ENCODE measurements around the gene KLK13.

KLK13 gene

DNA sequence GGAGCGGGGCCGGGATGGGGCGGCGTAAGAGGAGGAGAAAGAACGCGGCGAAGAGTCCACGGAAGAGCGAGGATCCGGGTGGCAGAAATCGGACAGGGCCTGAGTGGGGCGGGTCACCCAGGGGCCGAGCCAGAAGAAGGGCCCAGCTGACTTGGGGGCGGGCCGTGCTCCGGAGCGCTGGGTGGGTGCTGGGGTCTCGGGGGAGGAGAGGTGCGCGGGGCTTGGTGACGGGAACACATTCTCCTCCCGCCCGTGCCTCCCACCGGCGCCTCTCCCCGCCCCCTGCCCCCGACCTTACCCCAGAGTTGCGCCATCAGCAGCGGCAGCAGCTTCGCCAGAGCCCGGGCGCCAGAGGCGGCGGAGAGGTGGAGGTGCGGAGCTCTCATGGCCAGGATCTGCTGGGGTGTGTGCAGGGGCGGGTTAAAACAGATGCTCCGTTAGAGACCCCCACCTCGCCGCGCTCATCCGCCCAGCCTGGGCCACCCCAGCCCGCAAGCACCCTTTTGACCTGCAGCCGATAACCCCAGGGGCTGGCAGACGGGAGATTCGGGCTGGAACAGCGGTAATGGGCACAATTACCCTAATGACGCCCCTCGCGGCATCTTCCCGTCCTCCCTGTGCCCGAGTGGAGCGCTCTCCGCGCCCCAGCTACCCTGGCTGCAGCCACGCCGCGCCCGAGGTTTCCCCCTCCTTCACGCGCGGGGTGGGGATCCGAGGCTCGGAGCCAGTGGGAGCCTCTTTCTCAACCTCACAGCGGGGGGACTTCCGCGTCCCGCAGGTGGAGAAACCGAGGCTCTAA, 45.9 kb downstream of the KLK13 start:
- no peak for DNase-seq

DNA sequence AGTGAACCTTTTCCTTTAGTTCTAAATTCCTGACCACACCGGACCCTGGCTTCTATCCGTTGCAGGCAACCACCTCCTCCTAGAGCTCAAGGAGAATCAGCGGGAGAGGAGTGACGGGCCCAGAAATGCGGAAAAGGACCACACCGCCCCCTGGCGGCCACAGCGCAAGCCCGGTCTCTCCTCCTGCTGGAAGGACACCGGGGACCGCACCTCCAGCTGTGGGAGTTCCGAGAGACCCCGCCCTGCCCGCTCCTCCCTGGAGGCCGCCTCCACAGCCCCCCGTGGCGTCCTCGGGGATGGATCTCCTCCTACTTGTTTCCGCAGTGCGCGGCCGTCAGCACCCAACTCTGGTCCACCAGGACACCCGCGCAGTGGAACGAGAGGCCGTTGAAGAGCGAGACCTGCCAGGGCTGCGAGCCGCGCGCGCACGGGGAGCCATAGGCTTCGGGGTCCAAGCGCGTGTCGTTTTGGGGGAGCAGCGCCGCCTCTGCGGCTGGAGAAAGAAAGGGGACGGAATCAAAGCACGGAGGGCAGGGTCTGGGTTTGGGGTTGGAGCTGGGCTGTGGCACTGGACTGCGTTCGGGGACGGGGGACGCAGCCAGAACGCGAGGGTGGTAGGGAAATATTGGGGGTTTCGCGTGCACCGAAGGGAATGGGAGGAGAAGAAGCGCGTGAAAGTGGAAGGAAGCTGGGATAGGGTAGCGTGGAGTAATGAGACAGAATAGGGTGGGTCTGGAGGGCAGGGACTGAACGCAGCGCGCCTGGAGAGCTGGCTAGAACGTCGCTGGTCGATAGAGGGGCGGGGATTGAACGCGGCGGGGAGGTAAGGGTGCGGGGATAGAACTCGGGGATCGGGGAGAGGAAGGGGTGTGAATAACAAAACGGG, 47.9 kb downstream of the KLK13 start:
- DNase-seq: peak; percentile 11

DNA sequence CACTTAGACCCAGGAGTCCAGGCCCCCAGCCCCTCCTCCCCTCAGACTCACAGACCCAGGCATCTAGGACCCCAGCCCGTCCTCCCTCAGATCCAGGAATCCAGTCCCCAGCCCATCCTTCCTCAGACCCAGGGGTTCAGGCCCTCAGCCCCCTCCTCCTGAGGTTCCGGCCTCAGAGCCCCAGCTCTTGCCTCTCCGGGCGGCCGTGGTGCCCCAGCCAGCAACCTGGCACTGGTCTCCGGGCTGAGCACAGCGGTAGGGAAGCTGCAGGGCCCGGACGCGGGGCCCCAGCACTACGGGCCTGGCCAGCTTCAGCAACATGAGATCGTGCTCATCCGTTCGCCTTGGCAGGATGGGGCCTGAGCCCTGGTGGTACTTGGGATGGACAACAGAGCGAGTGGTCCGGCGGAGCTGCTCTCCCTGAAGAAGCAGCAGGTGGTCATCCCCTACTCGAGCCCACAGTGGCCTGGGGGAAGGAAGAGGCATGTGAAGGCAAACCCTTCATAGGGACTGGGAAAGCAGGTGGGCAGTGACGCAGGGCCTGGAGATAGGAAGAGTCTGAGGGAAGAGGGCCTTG, 49.1 kb downstream of the KLK13 start:
- DNase-seq: no peak

DNA sequence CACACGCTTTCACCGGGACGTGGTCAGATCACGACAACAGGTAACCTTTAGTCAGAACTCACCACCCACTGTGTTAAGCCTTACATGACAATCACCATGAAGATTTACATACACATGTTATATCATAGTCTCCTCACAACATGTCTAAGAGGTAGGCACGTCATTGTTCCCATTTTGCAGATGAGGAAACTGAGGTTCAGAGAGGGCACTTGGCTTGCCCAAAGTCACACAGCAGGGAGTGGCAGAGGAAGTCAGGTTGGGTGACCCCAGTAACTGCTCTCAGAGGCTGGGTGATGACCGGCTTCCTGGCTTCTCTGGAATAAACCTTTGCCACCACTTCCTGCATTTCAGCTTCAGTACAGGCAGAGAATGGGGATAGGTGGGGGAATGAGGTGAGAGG, 50.6 kb downstream of the KLK13 start:
- DNase-seq: no peak

DNA sequence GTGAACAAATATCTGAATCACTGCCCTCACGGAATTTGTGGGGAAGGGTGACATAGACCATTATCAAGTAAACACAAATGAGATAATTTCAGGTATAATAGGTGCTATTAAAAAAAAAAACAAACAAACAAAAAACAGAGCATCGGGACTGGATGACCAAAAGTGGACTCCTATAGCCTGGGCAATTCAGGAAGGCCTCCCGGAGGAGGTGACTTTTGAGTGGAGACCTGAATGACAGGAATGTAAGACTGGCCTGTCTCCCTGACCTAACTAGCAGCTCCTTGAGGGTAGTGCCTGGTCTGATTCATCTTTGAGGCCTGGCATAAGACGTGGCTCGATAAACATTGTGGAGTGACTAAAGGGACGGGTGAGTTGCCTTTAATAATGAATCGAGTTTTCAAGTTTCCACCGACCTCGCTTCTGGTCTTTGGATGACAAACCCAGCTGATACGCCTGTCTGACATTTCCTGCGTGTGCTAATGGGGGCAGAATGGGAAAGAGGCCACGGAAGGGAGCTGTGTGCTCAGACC, 52.2 kb downstream of the KLK13 start:
- DNase-seq: no peak

DNA sequence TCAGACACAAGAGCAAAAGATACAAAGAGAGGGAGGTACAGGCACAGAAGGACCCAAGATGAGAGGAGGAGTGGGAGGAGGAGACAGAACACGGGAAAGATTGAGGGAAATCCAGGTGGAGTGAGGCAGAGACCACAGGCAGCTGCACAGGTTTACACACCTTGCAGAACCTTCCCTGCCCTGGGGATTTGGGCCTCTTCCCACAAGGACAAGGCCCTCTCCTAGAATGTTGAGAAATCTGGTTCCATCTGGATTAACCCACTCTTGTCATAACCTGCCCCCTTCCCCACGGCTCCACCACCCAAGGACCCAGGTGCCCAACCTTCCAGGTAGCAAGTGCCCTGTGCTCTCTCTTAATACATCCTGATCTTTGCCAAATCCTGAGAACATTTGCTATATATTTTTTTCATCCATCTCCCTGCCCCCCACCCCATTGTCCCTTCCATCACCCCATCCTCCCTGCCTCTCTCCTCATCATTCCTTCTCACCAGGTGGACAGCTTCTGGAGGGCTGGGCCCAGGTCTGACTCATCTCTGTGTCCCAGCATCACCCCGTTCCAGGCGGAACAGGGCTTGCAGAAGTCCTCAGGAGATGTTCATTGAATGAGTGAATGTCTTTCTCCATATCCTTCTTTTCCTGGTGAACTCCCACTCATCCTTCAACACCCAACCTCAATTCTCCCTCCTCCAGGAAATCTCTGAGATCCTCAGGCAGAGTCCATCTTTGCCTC, 54.7 kb downstream of the KLK13 start:
- DNase-seq: no peak

DNA sequence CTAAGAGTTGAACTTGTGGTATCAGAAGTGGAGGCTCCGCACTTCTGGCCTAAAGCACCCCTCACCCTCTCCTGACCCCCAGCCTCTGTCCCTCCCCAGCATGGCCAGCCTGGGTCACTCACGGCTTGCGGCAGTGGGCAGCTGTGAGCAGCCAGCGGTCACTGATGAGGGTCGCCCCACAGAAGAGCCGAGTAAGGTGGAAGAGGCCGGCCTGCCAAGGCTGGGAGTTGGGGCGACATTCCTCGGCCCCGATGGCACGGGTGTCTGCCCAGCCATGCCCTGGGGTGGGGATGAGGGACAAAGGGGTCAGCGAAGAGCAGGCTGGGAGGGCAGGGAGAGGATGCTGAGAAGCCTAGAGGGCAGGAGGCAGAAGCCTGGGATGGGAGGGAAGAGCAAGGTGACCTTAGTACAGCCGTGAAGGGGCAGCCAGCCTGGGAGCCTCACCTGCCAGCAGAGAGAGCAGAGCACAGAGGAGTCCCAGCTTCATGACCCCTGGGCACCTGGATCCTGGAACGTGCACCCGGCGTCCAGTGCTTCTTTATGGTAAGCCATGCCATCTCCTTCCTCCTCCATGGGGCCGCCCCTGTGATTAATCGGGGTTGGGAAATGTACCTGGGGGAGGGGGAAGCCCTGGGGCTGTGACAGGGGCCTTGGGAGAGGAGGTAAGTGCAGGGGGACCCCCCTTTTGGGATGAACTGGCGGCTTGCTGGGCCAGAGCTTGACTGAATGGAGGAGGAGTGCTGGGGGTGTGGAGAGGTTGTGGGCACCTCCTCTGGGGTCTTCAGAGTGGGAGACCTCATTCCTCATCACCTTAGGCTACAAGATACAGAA, 55.6 kb downstream of the KLK13 start:
- no peak for DNase-seq

DNA sequence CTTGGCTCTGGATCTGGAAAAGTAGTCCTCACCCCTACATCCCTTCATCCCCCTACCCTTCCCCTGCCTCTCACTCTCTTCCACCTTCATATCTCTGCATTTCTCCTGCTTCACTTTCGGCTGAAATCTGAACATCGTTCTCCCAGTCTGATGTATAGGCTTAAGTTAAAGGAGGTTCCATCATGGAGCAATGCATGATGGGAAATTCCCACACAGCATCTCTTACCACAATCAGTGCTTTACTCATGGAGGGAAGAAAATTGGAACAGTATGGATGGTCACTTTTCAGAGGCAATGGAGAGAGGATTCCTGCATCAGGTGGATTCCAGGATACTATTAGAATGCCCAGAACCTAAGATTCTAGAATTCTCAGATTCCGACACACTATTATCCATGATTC, 57.4 kb downstream of the KLK13 start:
- no peak for DNase-seq

DNA sequence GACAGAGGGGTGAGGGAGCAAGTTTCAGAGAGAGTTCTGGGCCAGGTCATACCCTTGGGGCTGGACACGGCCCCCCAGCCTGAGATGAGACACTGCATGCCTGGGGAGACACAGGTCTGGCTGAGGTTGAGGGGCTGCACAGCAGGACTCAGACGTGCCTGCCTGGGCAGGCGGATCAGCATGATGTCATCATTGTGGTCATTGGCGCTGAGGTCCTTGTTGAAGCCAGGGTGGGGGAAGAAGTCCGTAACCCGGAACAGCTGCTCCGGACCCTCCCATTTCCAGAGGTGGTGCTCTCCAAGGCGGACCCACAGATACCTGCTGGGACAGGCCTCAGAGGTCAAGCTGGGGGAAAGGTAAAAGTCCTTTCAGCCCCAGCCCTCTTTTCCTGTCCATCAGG, 58.5 kb downstream of the KLK13 start:
- no peak for DNase-seq

Measured in CD4-positive, alpha-beta T cell treated with Interferon gamma for 1 hour (primary cell).